ENCODE measurements around the gene GPR146. TPM values are rescaled to one million over a fixed set of nuclear protein-coding genes. Genes with fewer than 3 reads are reported as not detected.
"Not testable (repeated sequence)": the region's sequence is repeated elsewhere in the genome, so short reads cannot be mapped to it uniquely, and the experiment has no call there.

GPR146 gene
- total and polyA plus RNA-seq, 2 donors (not counting 1 experiment from before 2014, with no cell fraction given): 2.2 to 3.3 TPM

DNA sequence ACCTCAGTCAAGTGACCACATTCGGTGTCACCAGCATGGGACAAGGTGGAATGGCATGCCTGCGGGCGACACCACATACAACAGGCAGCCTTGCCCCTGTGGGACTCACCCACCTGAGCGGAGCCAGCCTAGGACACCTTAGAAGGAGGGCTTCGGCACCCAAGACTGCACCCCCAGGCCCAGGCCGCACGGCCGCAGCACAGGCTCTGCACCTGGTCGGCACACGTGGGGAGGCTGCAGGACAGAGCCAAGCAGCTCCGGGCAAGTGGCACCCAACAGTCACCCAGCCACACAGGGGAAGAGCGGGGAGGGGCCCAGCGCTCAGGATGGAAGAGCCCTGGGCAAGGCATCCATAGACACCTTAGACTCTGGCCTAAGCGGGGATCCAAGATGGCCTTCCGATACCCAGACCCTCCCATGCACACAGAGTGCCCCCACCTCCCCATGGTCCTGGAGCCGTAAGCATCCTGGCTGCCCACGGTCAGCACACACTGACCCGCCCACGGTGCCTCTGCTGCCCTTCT lies 27.4 kb downstream of the GPR146 start:
- Histone ChIP-seq H3K79me2 (ENCODE audit: control insufficient read depth, insufficient read depth, low read length) (no peaks in the 10 kb centered on the region), H3K9me3 (ENCODE audit: control insufficient read depth, insufficient read depth, low read depth, low read length) (peaks cover 4% of the 10 kb centered on the region), H3K4me3 (replicated peaks in 1 of 4; ENCODE audit: control extremely low read depth in 1 of 4, insufficient read depth in 1 of 4, low read depth in 3 of 4, low read length in 4 of 4) (no peak overlapping the region), H2AFZ (ENCODE audit: low read length) (no peak overlapping the region), H4K20me1 (ENCODE audit: control insufficient read depth, extremely low read depth, insufficient read depth, low read length) (no peaks in the 10 kb centered on the region), H3K27ac (ENCODE audit: insufficient read depth, low read length) (no peak overlapping the region), H3K27me3 (ENCODE audit: control insufficient read depth, insufficient read depth, low read length) (no peaks in the 10 kb centered on the region), H3K4me2 (ENCODE audit: extremely low read depth, insufficient read depth, low read length) (no peak overlapping the region), H3K4me1 (ENCODE audit: control insufficient read depth, extremely low read depth, insufficient read depth, low read length) (no peaks in the 10 kb centered on the region), H3K9ac (ENCODE audit: insufficient read depth, low read length) (no peak overlapping the region), H3K36me3 (ENCODE audit: control insufficient read depth, insufficient read depth, low read length) (no peaks in the 10 kb centered on the region)
- no peak for TF ChIP-seq EZH2 (IDR thresholded peaks at IDR 0.05; ENCODE audit: low read length, missing control alignments)
- TF ChIP-seq CTCF (conservative IDR thresholded peaks at IDR 0.05 in 1 of 2, IDR thresholded peaks at IDR 0.05 in 1 of 2; ENCODE audit: low read depth in 1 of 2, low read length in 2 of 2): no peak
- no peak for DNase-seq (ENCODE audit: low read depth in 2 of 2)

DNA sequence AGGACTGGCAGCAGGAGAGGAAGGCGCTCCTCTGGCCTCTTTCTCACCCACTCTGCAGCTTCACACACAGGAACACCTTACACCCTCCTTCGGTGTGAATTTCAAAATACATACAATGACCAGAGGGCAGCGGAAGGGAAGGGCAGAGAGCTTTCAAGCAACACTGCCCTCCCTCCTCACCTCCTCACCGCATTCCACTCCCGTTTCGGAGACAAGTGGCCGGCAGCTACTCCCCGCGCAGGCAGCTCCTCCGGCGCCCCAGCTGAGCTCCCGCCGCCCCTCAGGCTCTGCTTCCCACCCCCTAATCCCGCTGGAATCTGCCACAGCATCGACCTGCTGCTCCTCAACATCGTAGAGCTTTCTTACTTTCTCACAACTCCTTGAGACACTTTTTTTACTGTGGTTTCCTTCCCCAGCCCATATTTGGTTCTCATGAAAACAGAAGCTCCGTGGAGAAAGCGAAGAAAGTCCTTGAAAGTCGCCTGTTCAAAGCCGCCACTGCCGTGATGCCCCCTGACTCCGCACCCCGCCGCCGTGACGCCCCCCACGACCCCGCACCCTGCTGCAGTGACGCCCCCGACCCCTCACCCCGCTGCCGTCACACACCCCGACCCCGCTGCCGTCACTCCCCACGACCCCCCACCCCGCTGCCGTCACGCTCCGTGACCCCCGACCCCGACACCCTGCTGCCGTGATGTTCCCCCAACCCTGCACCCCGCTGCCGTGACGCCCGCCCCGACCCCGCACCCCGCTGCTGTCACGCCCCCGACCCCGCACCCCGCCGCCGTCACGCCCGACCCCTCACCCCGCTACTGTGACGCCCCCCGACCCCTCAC lies 29.0 kb downstream of the GPR146 start:
- DNase-seq (ENCODE audit: low read depth in 2 of 2): no peak
- no peaks in the 10 kb centered on the region for H3K36me3 ChIP-seq (ENCODE audit: control insufficient read depth, insufficient read depth, low read length)
- TF ChIP-seq EZH2 (IDR thresholded peaks at IDR 0.05; ENCODE audit: low read length, missing control alignments) (no peak), CTCF (conservative IDR thresholded peaks at IDR 0.05 in 1 of 2, IDR thresholded peaks at IDR 0.05 in 1 of 2; ENCODE audit: low read depth in 1 of 2, low read length in 2 of 2) (no peak)
- H3K27ac ChIP-seq (ENCODE audit: insufficient read depth, low read length): no peak overlapping the region
- H3K79me2 ChIP-seq (ENCODE audit: control insufficient read depth, insufficient read depth, low read length): no peaks in the 10 kb centered on the region
- H3K4me1 ChIP-seq (ENCODE audit: control insufficient read depth, extremely low read depth, insufficient read depth, low read length): no peaks in the 10 kb centered on the region
- H3K4me3 ChIP-seq (replicated peaks in 1 of 4; ENCODE audit: control extremely low read depth in 1 of 4, insufficient read depth in 1 of 4, low read depth in 3 of 4, low read length in 4 of 4): no peak overlapping the region
- no peak overlapping the region for H3K4me2 ChIP-seq (ENCODE audit: extremely low read depth, insufficient read depth, low read length)
- H3K9ac ChIP-seq (ENCODE audit: insufficient read depth, low read length): no peak overlapping the region
- no peaks in the 10 kb centered on the region for H4K20me1 ChIP-seq (ENCODE audit: control insufficient read depth, extremely low read depth, insufficient read depth, low read length)
- H3K27me3 ChIP-seq (ENCODE audit: control insufficient read depth, insufficient read depth, low read length): no peaks in the 10 kb centered on the region
- H3K9me3 ChIP-seq (ENCODE audit: control insufficient read depth, insufficient read depth, low read depth, low read length): peaks cover 4% of the 10 kb centered on the region
- H2AFZ ChIP-seq (ENCODE audit: low read length): no peak overlapping the region

DNA sequence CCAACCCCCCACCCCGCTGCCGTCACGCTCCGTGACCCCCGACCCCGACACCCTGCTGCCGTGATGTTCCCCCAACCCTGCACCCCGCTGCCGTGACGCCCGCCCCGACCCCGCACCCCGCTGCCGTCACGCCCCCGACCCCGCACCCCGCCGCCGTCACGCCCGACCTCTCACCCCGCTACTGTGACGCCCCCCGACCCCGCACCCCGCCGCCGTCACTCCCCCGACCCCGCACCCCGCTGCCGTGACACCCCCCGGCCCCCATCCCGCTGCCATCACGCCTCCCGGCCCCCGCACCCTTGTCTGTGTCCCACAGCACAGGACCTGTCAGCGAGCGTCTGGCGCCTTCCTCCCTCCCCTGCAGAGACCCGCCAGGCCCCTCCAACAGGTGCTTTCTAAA lies 29.7 kb downstream of the GPR146 start:
- not testable (repeated sequence) for H3K36me3 ChIP-seq (ENCODE audit: control insufficient read depth, insufficient read depth, low read length); H3K27me3 ChIP-seq (ENCODE audit: control insufficient read depth, insufficient read depth, low read length); H4K20me1 ChIP-seq (ENCODE audit: control insufficient read depth, extremely low read depth, insufficient read depth, low read length); H2AFZ ChIP-seq (ENCODE audit: low read length); H3K4me3 ChIP-seq (replicated peaks in 1 of 4; ENCODE audit: control extremely low read depth in 1 of 4, insufficient read depth in 1 of 4, low read depth in 3 of 4, low read length in 4 of 4); DNase-seq (ENCODE audit: low read depth in 2 of 2); H3K4me1 ChIP-seq (ENCODE audit: control insufficient read depth, extremely low read depth, insufficient read depth, low read length); H3K9ac ChIP-seq (ENCODE audit: insufficient read depth, low read length); H3K9me3 ChIP-seq (ENCODE audit: control insufficient read depth, insufficient read depth, low read depth, low read length); H3K4me2 ChIP-seq (ENCODE audit: extremely low read depth, insufficient read depth, low read length); H3K79me2 ChIP-seq (ENCODE audit: control insufficient read depth, insufficient read depth, low read length); H3K27ac ChIP-seq (ENCODE audit: insufficient read depth, low read length)
